ENCODE data around the gene OR4K1.

The OR4K1 gene, protein sequence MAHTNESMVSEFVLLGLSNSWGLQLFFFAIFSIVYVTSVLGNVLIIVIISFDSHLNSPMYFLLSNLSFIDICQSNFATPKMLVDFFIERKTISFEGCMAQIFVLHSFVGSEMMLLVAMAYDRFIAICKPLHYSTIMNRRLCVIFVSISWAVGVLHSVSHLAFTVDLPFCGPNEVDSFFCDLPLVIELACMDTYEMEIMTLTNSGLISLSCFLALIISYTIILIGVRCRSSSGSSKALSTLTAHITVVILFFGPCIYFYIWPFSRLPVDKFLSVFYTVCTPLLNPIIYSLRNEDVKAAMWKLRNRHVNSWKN

DNA sequence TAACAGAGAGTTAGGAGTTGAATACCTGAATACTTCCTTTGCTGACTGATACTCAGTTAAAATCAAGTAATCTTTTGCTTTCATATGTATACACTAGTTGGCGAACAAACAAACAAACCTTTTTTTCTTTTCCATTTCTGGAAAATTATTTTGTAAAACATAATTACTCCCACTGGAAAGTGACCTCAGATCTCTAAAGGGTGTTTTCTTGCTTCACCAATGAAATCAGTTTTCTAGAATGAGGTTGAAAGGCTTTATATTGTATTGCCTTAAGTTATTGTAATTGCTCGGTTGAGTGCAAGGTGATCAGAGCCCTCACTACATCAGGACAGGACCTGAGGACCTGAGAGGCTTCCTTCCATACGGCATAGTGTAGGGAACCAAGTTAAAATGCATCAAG, at the start of gene OR4K1:
Gene OR4K1, plus strand, starts transcription at position 301 of the 400 bp plus-strand sequence. CDS start 4,750 bp downstream, outside the sequence.
- no peaks in the 10 kb centered on the region for H3K79me2 ChIP-seq

DNA sequence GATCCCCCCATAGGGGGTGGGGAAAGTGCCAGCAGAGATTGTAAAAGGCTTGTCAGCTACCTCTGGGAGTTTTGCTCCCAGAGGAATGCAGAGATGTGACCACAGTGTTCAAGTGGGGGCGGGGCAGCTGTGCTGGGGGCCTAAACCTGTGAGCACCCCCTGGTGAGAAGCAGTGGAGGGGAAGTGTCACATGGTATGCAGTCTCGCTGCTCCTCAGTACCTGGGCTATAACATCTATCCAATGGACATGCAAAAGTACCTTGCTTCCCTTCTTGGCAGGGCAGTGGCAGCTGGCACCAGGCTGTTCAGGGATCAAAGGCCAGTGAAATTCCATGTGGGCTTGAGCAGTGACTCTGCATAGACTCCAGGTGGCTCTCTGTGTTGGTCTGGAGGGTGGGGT, 35.4 kb upstream of the OR4K1 start:
- Histone ChIP-seq H3K27me3 (ENCODE audit: control insufficient read depth, insufficient read depth, low read length) (no peaks in the 10 kb centered on the region), H3K79me2 (no peaks in the 10 kb centered on the region), H2AFZ (no peak overlapping the region), H3K9me3 (ENCODE audit: control insufficient read depth, low read length) (no peaks in the 10 kb centered on the region), H3K27ac (no peak overlapping the region), H3K9ac (no peak overlapping the region), H3K4me1 (no peaks in the 10 kb centered on the region), H3K4me3 (ENCODE audit: low read depth, low read length) (no peak overlapping the region), H3K4me2 (ENCODE audit: low read length) (no peak overlapping the region), H3K36me3 (ENCODE audit: control insufficient read depth, insufficient read depth, low read length) (no peaks in the 10 kb centered on the region)
- TF ChIP-seq, protein P1, sequence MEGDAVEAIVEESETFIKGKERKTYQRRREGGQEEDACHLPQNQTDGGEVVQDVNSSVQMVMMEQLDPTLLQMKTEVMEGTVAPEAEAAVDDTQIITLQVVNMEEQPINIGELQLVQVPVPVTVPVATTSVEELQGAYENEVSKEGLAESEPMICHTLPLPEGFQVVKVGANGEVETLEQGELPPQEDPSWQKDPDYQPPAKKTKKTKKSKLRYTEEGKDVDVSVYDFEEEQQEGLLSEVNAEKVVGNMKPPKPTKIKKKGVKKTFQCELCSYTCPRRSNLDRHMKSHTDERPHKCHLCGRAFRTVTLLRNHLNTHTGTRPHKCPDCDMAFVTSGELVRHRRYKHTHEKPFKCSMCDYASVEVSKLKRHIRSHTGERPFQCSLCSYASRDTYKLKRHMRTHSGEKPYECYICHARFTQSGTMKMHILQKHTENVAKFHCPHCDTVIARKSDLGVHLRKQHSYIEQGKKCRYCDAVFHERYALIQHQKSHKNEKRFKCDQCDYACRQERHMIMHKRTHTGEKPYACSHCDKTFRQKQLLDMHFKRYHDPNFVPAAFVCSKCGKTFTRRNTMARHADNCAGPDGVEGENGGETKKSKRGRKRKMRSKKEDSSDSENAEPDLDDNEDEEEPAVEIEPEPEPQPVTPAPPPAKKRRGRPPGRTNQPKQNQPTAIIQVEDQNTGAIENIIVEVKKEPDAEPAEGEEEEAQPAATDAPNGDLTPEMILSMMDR (IDR thresholded peaks at IDR 0.05) = no peak

More for the DNA sequence above, at the start of gene OR4K1:
- H3K9me3 ChIP-seq (ENCODE audit: control insufficient read depth, low read length) = no peaks in the 10 kb centered on the region
- H3K4me2 ChIP-seq (ENCODE audit: low read length) = no peak within 1 kb of the TSS
- no peak within 1 kb of the TSS for H3K4me3 ChIP-seq (ENCODE audit: low read depth, low read length)
- no peak within 1 kb of the TSS for H3K27ac ChIP-seq
- H3K27me3 ChIP-seq (ENCODE audit: control insufficient read depth, insufficient read depth, low read length) = no peaks in the 10 kb centered on the region
- H2AFZ ChIP-seq = no peak within 1 kb of the TSS
- no peaks in the 10 kb centered on the region for H3K4me1 ChIP-seq
- no peaks in the 10 kb centered on the region for H3K36me3 ChIP-seq (ENCODE audit: control insufficient read depth, insufficient read depth, low read length)
- H3K9ac ChIP-seq = no peak within 1 kb of the TSS
- TF ChIP-seq, protein P1 (IDR thresholded peaks at IDR 0.05) = no peak

GRCh38 chr14:19900999-19901398, 29.7 kb upstream of the OR4K1 start:
- H3K4me1 ChIP-seq = no peaks in the 10 kb centered on the region
- no peaks in the 10 kb centered on the region for H3K36me3 ChIP-seq (ENCODE audit: control insufficient read depth, insufficient read depth, low read length)
- no peak overlapping the region for H3K4me3 ChIP-seq (ENCODE audit: low read depth, low read length)
- no peak overlapping the region for H2AFZ ChIP-seq
- no peak overlapping the region for H3K9ac ChIP-seq
- H3K27me3 ChIP-seq (ENCODE audit: control insufficient read depth, insufficient read depth, low read length) = no peaks in the 10 kb centered on the region
- TF ChIP-seq, protein P1 (IDR thresholded peaks at IDR 0.05) = no peak
- H3K9me3 ChIP-seq (ENCODE audit: control insufficient read depth, low read length) = no peaks in the 10 kb centered on the region
- H3K4me2 ChIP-seq (ENCODE audit: low read length) = no peak overlapping the region
- H3K27ac ChIP-seq = no peak overlapping the region
- H3K79me2 ChIP-seq = no peaks in the 10 kb centered on the region

- no peaks in the 10 kb centered on the region for H3K4me1 ChIP-seq
- TF ChIP-seq, protein P1 (IDR thresholded peaks at IDR 0.05) = no peak
- H3K27ac ChIP-seq = no peak overlapping the region
- no peaks in the 10 kb centered on the region for H3K79me2 ChIP-seq
- H3K9me3 ChIP-seq (ENCODE audit: control insufficient read depth, low read length) = no peaks in the 10 kb centered on the region
- no peak overlapping the region for H2AFZ ChIP-seq
- no peak overlapping the region for H3K4me3 ChIP-seq (ENCODE audit: low read depth, low read length)
- H3K9ac ChIP-seq = no peak overlapping the region
- no peaks in the 10 kb centered on the region for H3K36me3 ChIP-seq (ENCODE audit: control insufficient read depth, insufficient read depth, low read length)
- no peak overlapping the region for H3K4me2 ChIP-seq (ENCODE audit: low read length)
- no peaks in the 10 kb centered on the region for H3K27me3 ChIP-seq (ENCODE audit: control insufficient read depth, insufficient read depth, low read length)
Observed at GRCh38 chr14:19902409-19902808, 28.3 kb upstream of the OR4K1 start.

GRCh38 chr14:19906665-19907064, 24.1 kb upstream of the OR4K1 start:
- H3K9me3 ChIP-seq (ENCODE audit: control insufficient read depth, low read length) = no peaks in the 10 kb centered on the region
- TF ChIP-seq, protein P1 (IDR thresholded peaks at IDR 0.05) = no peak
- H3K4me3 ChIP-seq (ENCODE audit: low read depth, low read length) = no peak overlapping the region
- no peak overlapping the region for H2AFZ ChIP-seq
- no peaks in the 10 kb centered on the region for H3K27me3 ChIP-seq (ENCODE audit: control insufficient read depth, insufficient read depth, low read length)
- no peaks in the 10 kb centered on the region for H3K79me2 ChIP-seq
- no peaks in the 10 kb centered on the region for H3K36me3 ChIP-seq (ENCODE audit: control insufficient read depth, insufficient read depth, low read length)
- no peaks in the 10 kb centered on the region for H3K4me1 ChIP-seq
- H3K9ac ChIP-seq = no peak overlapping the region
- no peak overlapping the region for H3K27ac ChIP-seq
- no peak overlapping the region for H3K4me2 ChIP-seq (ENCODE audit: low read length)

Data from parathyroid adenoma (tissue), 2 donors.